DMS153 treated with DMSO at 0.1 percent for 48 hours (cell line): ENCODE results near the gene KRTAP5-1.
A peak's percentile ranks its signal among the peaks of the same experiment; 100 is the strongest.

ENCODE experiments used
- DNase-seq: peaks from one replicate; lab custom pipeline; 2025; ENCODE audit not compliant: unreplicated experiment; lab: John Stamatoyannopoulos, UW

KRTAP5-1 gene

DNA sequence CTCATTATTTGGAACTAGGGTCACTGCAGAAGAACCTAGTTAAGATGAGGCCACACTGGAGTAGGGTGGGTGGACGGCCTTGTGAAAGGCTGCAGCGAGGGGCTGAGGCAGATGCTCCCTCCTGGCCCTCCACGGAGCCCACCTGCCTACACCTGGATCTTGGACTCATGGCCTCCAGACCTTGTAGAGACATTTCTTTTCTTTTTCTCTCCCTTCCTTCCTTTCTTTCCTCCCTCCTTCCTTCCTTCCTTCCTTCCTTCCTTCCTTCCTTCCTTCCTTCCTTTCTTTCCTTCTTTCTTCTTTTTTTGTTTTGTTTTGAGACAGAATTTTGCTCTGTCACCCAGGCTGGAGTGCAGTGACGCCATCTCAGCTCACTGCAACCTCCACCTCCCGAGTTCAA is 39.7 kb downstream of the KRTAP5-1 start:
- DNase-seq: no peak

GRCh38 chr11:1544536-1544935 is 40.5 kb downstream of the KRTAP5-1 start:
- no peak for DNase-seq

DNA sequence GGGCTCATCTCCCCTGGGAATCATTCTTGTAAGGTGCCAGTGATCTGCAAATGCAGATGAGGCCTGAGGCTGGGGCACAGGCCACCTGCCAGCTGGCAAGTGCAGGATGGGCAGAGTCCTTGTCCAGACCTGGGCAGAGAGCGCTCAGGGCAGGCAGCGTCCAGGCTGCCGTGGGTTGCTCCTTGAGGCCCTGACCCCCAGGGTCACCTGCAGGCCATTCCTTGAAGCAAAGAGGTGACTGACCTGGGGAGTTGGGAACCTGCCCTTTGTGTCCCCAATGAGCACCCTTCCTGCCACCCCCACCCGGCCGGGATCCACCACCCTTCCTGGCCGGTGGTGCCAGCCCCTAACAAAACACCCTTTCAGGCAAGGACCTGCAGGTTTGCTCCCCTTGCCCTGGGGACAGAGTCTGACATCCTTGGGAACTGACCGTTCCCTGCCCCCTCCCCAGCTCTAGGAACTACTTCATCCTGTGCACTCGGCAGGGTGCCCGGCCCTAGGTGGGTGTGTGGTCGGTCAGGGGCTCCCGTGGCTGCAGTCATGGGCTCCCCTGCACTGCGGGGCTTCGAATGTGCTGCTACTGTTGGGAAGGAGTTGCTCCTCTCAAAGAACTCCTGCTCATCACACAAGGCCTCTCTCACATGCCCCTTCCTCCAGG is 41.3 kb downstream of the KRTAP5-1 start:
- DNase-seq: no peak

- DNase-seq: peak; percentile 47
Measured at GRCh38 chr11:1542267-1542666, 42.8 kb downstream of the KRTAP5-1 start.

- DNase-seq: no peak
Measured at GRCh38 chr11:1541474-1542204, 43.4 kb downstream of the KRTAP5-1 start.

- no peak for DNase-seq
Measured at GRCh38 chr11:1540074-1540473, 45.0 kb downstream of the KRTAP5-1 start.

GRCh38 chr11:1538153-1538552 is 46.9 kb downstream of the KRTAP5-1 start:
- no peak for DNase-seq

- no peak for DNase-seq
Measured at GRCh38 chr11:1536065-1536843, 48.8 kb downstream of the KRTAP5-1 start.

DNA sequence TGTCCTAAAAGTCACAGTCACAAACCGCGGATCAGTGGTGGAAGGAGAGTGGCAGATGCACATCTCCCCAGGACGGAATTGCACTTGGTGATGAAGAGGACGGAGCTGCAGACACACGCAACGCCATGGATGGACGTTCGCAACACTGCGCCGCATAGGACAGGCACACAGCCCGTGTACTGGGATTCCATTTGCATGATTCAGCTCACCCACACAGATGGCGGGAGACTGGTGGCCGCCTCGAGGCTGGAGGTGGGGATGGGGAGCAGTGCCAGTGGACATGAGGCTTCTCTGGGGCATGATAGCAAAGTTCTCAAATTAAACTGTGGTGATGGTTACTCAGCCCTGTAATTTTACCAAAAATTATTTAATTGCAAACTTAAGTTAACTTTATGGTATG is 50.4 kb downstream of the KRTAP5-1 start:
- no peak for DNase-seq
